ENCODE measurements around the gene MTHFD1L. TPM values are rescaled to one million over a fixed set of nuclear protein-coding genes. Genes with fewer than 3 reads are reported as not detected.
A peak's percentile ranks its signal among the peaks of the same experiment; 100 is the strongest.

The MTHFD1L gene
- total RNA-seq, 1 donor, result 68.7 TPM

GRCh38 chr6:151002057-151002450, 136.6 kb downstream of the MTHFD1L start:
- DNase-seq (ENCODE audit: low read depth), result no peak
- H3K4me3 ChIP-seq (ENCODE audit: low read depth, low read length), result no peak overlapping the region
- TF ChIP-seq CTCF (IDR thresholded peaks at IDR 0.05; ENCODE audit: insufficient read depth, low read length), result no peak

DNA sequence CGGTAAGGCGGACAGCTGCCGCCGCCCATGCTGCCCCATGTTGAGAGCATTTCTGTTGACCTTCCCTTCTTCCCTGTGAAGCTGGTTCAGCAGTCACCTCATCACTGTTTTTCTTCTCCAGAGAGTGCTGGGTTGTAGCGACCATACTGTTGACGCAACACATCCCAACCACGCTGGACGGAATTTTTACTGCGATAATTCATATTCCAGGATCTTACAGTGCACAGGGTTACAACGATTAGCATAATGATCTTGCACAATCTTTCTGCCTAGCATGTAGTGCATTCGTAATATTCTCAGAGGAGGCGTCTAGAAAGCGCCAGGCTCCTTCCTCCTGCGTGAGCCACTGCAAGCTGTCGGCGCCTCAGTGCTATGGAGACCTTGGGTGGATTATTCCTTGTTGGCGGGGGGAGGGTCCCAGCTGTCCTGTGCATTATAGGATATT, 137.0 kb downstream of the MTHFD1L start:
- DNase-seq (ENCODE audit: low read depth), result no peak
- TF ChIP-seq CTCF (IDR thresholded peaks at IDR 0.05; ENCODE audit: insufficient read depth, low read length), result no peak
- H3K4me3 ChIP-seq (ENCODE audit: low read depth, low read length), result no peak overlapping the region

DNA sequence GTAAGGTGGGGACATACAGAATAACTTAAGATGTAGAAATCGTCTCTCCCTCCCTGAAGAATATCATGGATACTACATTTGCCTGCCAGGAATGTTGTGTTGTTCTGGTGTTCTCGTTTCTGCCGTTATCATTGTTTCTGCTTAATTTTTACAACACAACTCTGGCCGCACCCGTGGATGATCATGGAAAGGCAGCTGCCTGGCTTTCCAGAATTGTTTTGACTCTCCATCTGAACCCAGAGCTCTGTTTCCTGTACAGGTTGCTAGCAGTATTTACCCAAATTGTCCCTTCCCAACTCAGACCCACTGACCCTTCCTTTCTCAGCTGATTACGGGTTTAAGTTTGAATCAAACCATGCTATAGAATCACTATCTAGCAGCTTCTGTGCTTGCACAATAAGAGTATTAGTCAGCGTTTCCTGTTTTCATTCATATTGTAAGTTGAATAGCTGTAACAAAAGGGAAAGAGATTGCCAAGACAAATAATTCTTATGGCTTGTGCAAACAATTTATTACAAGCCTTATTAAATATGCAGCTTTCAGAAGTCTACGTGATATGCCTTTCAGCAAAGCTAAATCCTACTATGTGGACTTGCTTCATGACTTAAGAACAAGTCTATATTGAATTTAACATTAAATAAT, 139.0 kb downstream of the MTHFD1L start:
- DNase-seq (ENCODE audit: low read depth), result peak; percentile 97
- H3K4me3 ChIP-seq (ENCODE audit: low read depth, low read length), result peak overlapping the region; percentile 26
- TF ChIP-seq CTCF (IDR thresholded peaks at IDR 0.05; ENCODE audit: insufficient read depth, low read length), result no peak

- DNase-seq (ENCODE audit: low read depth), result no peak
- no peak for TF ChIP-seq CTCF (IDR thresholded peaks at IDR 0.05; ENCODE audit: insufficient read depth, low read length)
- no peak overlapping the region for H3K4me3 ChIP-seq (ENCODE audit: low read depth, low read length)
These were observed 139.7 kb downstream of the MTHFD1L start for GRCh38 chr6:151005164-151005563.

DNA sequence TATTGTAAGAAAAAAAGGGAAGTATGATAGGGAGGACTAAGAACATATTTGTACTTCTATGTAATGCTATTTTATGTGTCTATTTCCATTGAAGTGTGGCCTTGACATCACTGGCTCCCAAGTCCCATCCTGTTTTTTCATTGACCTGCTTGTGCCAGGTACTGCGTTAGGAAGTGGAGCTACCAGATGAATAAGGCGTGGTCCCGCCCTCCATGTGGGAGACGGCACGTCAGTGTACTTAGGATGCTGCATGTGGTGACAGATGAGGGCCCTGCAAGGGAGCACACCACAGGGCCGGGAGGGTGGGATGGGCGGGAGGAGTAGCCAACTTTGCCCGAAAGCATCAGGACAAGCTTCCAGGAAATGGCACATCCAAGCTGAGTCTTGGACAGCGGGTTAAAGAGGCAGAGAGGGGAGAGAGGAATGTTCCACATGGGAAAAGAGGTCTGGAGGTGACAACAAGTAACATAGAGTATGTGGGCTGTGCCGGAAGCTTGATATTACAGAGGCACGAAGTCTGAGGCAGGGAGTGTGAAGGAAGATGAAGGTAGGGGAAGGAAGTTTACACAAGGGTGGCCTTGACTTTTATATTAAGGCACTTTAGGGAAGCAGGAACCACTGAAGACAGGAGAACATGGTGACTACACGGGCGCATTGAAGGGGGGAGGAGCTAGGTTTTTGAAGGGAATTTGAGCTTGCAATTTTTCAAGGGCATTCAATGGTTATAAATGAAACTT, 140.6 kb downstream of the MTHFD1L start:
- no peak for DNase-seq (ENCODE audit: low read depth)
- H3K4me3 ChIP-seq (ENCODE audit: low read depth, low read length), result no peak overlapping the region
- TF ChIP-seq CTCF (IDR thresholded peaks at IDR 0.05; ENCODE audit: insufficient read depth, low read length), result no peak

DNA sequence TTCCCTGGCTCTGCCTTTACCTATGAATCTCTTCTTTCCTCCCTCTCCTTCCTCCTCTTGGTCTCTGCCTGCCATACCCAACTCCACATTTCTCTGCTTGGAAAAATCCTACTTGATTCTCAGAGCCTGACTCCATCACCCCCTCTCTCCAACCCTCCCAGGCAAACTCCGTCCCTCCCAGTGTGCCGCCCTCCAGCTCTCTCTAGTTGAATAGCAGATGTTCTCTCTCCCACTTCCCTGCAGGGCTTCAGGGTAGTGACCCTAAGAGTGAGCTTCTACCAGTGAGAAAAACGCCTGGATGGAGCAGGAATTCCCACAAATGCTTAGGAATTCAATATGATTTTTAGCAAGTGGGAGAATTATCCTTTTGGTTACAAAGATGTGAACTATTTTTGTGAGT, 141.6 kb downstream of the MTHFD1L start:
- no peak for DNase-seq (ENCODE audit: low read depth)
- no peak overlapping the region for H3K4me3 ChIP-seq (ENCODE audit: low read depth, low read length)
- no peak for TF ChIP-seq CTCF (IDR thresholded peaks at IDR 0.05; ENCODE audit: insufficient read depth, low read length)

Measured in fibroblast of the aortic adventitia (primary cell).